COLO668 (cell line): Measurements from ENCODE around the gene TMEM263.
"Not testable (repeated sequence)": the region's sequence is repeated elsewhere in the genome, so short reads cannot be mapped to it uniquely, and the experiment has no call there.

ENCODE experiments used
- DNase-seq: peaks from one replicate; lab custom pipeline; 2025; ENCODE audit not compliant: unreplicated experiment; lab: John Stamatoyannopoulos, UW

Gene TMEM263

GRCh38 chr12:106955377-106956047 is at the start of gene TMEM263:
TSS of gene TMEM263 (plus strand) at chr12:106955907. CDS start at chr12:106967117, 11,210 bp downstream.
- DNase-seq, result peak; percentile 97

GRCh38 chr12:106906715-106907114 is 49.0 kb upstream of the TMEM263 start:
- DNase-seq, result no peak

GRCh38 chr12:106907411-106907810 is 48.3 kb upstream of the TMEM263 start:
- DNase-seq, result no peak

GRCh38 chr12:106907846-106908245 is 47.9 kb upstream of the TMEM263 start:
- DNase-seq, result no peak

GRCh38 chr12:106908561-106908960 is 47.1 kb upstream of the TMEM263 start:
- no peak for DNase-seq

- DNase-seq, result no peak
These were observed 45.5 kb upstream of the TMEM263 start for GRCh38 chr12:106910202-106910601.

GRCh38 chr12:106911581-106911980 is 44.1 kb upstream of the TMEM263 start:
- DNase-seq, result no peak

- no peak for DNase-seq
These were observed 42.3 kb upstream of the TMEM263 start for GRCh38 chr12:106913456-106913855.

- DNase-seq, result no peak
These were observed 40.7 kb upstream of the TMEM263 start for GRCh38 chr12:106914796-106915634.

GRCh38 chr12:106915635-106916026 is 40.1 kb upstream of the TMEM263 start:
- no peak for DNase-seq

GRCh38 chr12:106917503-106917902 is 38.2 kb upstream of the TMEM263 start:
- no peak for DNase-seq

- DNase-seq, result peak; percentile 17
These were observed 37.0 kb upstream of the TMEM263 start for GRCh38 chr12:106918746-106919145.

GRCh38 chr12:106919910-106920544 is 35.7 kb upstream of the TMEM263 start:
- DNase-seq, result peak; percentile 17

GRCh38 chr12:106921976-106922375 is 33.7 kb upstream of the TMEM263 start:
- not testable (repeated sequence) for DNase-seq

GRCh38 chr12:106923594-106923993 is 32.1 kb upstream of the TMEM263 start:
- not testable (repeated sequence) for DNase-seq

- DNase-seq, result no peak
These were observed 31.3 kb upstream of the TMEM263 start for GRCh38 chr12:106924268-106924861.

GRCh38 chr12:106926657-106927056 is 29.1 kb upstream of the TMEM263 start:
- no peak for DNase-seq

- no peak for DNase-seq
These were observed 21.4 kb upstream of the TMEM263 start for GRCh38 chr12:106934277-106934676.

GRCh38 chr12:106941481-106942156 is 14.1 kb upstream of the TMEM263 start:
- DNase-seq, result no peak

- no peak for DNase-seq
These were observed 12.9 kb upstream of the TMEM263 start for GRCh38 chr12:106942775-106943174.
